Subcutaneous adipose tissue (tissue), 4 donors: Measurements from ENCODE around the gene SLC35F3. TPM values are rescaled to one million over a fixed set of nuclear protein-coding genes. Genes with fewer than 3 reads are reported as not detected.

Experiments used
- CTCF ChIP-seq: fragments of 450-650 bp; IDR thresholded peaks from one replicate; pipeline ENCODE4 v1.5.1; 2016; ENCODE audit warnings: low read depth, mild to moderate bottlenecking, control low read depth, antibody characterized with exemption, moderate library complexity
- total RNA-seq, 4 donors: library from RNA; depleted of rRNA; stranded (reverse); fragments of >200 nt; gene quantifications; one replicate each; pipeline ENCODE4 v1.1.0, GENCODE V29; 2016

SLC35F3 gene
- total RNA-seq, 4 donors from 2014 or later, result 0.44 TPM; not detected in 3

DNA sequence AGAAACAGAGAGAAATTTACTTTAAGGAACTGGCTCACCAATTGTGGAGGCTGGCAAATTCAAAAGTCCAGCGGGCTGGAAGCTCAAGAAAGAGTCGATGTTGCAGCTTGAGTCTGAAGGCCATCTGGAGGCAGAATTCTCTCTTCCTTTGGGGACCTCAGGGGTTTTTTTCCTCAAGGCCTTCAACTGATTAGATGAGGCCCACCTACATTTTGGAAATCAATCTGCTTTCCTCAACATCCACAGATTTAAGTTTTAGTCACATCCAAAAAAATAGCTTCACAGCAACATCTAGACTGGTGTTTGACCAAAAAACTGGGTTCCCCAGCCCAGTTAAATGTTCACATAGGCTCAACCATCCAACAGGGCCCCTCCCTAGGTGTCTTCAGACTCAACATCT lies 114.9 kb downstream of the SLC35F3 start:
- no peak for TF ChIP-seq CTCF

DNA sequence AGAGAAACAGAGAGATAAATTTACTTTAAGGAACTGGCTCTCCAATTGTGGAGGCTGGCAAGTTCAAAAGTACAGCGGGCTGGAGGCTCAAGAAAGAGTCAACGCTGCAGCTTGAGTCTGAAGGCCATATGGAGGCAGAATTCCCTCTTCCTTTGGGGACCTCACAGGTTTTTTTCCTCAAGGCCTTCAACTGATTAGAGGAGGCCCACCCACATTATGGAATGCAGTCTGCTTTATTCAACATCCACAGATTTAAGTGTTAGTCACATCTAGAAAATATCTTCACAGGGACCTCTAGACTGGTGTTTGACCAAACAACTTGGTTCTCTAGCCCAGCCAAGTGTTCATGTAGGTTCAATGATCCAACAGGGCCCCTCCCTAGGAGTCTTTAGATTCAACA lies 117.8 kb downstream of the SLC35F3 start:
- no peak for TF ChIP-seq CTCF

- TF ChIP-seq CTCF, result no peak
These were observed 135.1 kb downstream of the SLC35F3 start for GRCh38 chr1:234039603-234040002.

DNA sequence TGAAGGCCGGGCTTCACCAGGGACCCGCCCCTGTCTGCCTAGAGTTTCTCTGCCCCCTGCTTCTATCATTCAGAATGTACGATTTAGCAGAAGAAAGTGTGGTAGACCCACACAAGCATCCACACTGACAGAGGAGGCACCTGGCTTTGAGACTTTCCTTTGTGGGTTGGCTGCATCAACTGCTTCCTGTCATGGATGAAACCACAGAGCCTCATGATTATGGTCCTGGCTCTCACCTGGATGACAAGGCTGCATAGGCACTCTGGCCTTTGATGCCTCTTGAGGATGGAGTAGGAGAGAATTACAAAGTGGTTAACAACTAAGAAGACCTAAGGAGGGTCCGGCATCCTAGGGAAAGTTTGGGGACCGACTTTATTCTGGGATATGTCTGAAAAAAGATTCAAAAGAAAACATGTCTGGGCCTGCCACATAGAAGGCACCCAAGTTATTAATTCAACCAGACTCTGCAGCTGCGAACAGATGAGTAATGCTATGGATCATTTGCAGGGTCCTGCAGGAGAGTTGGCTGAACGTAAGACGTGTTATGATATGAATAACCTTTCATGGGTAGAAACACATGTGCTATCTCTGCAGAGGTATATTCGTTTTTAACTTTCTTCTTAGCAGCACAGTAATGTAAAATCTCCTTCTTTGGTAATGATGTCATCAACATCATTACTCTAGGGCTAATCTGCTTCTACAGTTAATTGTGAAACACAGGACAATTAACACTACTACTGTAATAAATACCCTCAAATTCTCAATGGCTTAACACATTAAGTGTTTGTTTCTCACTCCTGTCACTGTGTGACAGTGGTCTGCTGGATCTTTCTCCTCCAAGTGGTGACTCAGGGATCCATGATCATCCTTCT lies 136.2 kb downstream of the SLC35F3 start:
- TF ChIP-seq CTCF, result no peak

GRCh38 chr1:234044079-234044478 lies 139.6 kb downstream of the SLC35F3 start:
- no peak for TF ChIP-seq CTCF

- TF ChIP-seq CTCF, result no peak
These were observed 142.6 kb downstream of the SLC35F3 start for GRCh38 chr1:234047123-234047522.

GRCh38 chr1:234062166-234062565 lies 157.7 kb downstream of the SLC35F3 start:
- no peak for TF ChIP-seq CTCF
